Fibroblast of skin of right biceps (primary cell): ENCODE results near the gene STK32C.

Experiments used
- DNase-seq: peaks from one replicate; pipeline ENCODE4 v3.0.0-alpha.2; 2013

The STK32C gene

DNA sequence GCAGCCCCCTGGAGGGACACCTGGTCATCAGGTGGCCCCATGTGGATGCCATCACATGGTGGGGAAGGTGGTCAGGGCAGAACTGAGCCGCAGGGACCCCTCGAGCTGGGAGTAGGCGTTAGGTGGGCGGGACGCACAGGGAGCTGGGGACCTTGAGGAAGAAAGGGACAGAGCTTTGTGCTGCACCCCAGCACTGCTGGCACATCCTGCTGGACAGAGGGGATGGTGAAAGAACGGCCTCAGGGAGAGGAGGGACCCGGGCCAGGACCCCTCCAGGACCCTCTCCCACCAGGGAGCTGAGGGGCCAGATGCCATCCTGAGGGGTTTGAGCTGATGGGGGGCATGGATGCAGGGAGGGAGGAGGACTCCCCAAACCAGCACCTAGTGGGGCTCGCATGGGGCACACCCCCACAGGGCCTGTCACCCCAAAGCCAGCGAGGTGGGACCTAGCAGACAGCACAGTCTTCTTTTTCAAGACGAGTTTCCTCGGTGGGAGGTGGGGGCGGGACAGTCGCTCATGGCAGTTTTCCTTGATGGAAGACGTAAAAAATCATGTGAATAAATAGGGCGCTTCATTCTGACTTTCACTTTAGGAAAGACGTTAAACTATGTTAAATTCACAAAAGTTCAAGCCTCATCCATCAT, 43.3 kb downstream of the STK32C start:
- DNase-seq, result no peak

DNA sequence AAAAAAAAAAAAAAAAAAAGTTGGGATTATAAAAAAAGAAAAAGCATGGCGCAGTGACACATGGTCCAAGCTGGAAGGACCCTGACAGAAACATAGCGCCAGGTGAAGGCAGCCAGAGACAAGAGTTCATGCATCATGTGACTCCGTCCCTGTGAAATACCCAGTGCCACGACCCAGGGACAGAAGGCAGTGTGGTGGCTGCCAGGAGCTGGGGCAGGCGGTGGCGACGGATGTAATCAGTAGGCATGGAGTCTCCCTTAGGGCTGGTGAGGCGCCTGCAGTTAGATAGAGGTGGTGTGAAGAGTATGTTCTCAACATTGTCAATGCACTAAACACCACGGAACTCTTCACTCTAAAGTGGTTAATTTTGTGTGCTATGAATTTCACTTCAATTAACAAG, 43.9 kb downstream of the STK32C start:
- DNase-seq, result no peak

DNA sequence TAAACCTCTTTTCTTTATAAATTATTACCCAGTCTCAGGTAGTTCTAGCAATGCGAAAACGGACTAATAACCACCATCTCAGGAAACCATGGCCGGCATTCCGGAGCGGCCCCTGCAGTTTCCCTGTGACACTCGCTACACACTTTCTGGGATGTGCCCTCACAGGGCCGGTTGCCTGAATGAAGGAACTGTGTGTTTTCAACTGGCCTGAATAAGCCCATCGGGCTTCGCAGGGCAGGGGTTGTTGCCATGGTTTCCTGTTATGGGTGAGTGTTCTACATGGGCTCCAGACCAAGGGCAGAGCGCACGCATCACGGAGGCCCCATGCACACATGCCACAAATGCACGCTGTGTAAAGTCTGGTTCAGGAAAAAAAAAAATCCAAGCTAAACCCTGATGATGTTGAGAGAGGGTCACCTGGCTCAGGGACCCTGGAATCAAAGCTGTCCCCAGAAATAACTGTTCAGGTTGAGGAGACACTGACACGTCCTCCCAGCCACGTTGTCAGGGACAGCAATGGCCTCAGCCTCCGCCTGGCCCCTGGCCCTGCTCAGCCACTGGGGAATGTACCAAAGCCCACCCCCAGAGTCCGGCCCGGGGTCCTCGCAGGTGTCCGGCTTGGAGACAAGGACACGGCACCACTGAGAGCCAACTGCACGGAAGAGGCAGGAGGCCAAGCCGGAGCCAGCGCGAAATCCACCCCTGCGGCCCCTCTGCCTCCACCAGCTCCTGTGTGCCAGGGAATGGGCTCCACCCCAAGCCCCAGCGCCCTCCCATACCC, 47.9 kb downstream of the STK32C start:
- no peak for DNase-seq

DNA sequence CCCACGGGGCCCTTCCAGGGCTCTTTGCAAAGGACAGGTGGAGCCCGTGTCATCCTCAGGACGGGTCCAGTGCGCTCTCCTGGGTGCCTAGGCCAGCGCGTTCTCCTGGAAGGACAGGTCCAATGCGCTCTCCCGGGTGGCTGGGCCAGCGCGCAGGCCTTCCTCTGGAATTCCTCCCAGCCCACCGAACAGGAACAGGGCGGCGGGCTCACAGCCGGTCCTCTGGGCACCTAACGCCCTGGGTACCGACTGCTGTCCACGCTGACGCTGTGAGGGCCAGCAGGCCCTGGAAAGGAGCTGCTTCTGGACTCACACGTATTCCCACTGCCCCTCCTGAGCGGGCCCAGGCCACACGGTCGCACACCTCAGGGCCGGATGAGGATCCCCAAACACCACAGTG, 49.3 kb downstream of the STK32C start:
- no peak for DNase-seq

DNA sequence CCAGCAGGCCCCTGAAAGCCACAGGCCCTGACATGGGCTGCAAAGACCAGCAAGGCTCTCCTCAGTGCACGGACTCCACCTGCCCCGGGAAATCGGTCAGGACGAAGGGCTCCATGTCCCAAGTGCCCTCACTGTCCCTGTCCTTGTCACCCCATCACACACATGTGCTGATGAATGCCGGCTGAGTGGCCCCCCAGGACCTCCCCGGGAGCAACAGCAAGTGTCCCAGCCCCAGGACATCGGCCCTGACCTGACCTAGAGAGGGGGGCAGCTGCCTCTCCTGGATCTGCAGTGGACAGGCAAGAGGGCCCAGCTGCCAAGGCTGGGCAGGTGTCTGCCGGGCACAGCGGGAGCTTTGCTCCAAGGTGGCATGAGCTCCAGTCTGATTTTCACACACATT, 49.8 kb downstream of the STK32C start:
- no peak for DNase-seq

DNA sequence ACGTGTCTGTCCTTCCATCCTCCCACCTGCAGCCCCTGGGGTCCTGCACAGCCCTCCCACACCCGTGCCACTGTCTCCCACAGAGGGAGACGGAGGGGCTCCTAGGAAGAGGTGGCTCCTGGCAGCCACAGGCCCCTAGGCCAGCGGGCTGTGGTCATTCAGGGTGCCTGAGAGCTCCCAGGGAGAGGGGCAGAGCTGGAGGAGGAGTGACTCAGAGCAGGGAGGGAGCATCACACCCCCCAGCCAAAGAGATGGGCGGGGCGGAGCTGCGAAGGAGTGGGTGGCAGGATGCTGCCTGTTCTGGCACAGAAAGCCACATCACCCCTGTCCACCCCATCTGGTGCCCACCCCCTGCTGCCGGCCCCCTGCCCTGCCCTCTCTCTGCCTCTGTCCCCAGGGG, 50.5 kb downstream of the STK32C start:
- DNase-seq, result peak; percentile 22

DNA sequence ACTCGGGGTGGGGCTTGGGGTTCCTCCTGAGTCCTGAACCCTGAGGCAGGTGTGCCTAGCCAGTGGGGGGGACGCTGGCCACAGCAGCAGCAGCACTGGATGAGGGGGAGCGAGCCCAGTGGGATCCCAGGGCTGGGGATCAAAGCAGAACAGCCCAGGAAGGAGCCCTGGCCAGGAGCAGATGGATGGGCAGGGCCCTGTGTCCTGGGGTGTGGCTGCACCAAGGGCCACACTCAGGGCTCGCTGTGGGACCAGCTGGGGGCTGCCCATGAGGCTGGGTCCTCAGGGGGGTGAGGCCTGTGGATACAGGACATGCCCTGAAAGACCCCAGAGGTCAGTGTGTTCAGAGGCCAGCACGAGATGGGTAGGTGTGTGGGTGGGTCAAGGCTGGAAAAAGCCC, 50.9 kb downstream of the STK32C start:
- no peak for DNase-seq

DNA sequence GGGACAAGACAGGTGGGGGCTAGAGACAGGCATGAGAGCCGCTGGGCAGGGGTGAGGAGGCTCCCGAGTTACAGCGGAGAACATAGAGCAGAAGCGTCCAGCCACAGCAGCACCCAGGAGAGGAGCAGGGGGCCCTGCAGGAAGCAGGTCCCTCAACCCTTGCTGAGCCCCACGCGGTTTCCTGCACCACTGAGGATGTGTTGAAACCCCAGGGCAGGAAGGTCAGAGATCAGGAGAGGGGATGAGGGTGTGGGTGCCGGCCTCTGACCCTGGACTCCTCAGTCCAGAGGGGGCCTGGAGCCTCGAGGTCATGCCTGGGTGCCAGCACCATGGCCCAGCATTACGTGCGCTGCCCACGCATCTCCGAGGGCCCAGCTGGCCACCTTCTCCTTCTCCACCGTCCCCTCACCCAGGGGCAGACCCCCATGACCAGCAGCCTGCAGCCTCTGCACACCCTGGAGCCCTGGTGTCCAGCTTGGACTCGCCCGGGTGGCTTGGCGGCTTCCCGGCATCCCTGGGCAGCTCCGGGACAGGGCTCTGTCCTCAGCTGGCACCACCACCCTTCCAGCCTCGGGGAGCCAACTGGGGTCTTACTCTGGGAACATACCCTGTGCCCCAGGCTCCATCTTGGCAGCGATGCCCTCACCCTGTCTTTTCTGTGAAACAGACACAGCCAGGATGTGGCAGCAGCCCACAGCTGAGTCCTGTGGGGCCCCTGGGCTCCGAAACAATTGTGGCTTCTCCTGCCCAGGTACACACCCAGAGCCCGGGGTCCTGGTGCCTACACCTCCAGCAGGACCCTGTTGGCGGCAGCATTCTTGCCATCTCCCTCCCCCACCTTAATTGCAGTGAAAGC, 52.0 kb downstream of the STK32C start:
- DNase-seq, result no peak

DNA sequence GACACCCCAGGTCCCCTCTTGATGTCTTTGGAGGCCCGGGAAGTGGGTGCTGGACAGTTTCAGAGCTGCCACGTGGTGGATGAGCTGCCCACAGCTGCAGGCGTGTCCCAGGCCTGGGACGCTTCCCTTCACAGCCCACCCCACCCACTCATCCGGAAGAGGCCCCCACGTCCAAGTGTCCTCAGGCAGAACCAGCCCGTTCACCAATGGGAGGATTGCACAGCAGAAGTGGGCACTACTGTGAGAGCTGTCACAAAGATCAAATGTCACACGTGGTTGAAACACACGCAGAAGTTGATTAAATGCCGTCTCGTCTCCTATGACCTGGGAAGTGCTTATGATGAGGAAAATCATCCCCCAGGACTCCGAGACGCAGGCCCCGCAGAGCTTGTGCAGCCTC, 52.9 kb downstream of the STK32C start:
- DNase-seq, result no peak

DNA sequence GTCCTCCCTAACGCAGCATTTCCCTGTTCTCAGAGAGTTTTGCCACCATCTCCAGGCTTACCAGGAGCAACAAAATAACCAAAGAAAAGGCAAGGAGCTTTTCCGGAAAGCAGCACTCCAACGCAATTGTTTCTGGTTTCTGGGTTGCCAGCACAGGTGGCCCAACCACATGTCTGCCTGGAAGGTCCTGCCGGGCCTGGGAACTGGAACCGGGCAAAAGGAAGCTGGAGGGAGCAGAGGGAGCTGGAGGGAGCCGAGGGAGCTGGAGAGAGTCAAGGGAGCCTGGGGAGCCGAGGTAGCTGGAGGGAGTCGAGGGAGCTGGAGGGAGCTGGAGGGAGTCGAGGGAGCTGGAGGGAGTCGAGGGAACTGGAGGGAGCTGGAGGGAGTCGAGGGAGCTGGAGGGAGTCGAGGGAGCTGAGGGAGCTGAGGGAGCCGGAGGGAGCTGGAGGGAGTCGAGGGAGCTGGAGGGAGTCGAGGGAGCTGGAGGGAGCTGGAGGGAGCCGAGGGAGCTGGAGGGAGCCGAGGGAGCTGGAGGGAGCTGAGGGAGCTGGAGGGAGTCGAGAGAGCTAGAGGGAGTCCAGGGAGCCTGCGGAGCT, 54.6 kb downstream of the STK32C start:
- no peak for DNase-seq

DNA sequence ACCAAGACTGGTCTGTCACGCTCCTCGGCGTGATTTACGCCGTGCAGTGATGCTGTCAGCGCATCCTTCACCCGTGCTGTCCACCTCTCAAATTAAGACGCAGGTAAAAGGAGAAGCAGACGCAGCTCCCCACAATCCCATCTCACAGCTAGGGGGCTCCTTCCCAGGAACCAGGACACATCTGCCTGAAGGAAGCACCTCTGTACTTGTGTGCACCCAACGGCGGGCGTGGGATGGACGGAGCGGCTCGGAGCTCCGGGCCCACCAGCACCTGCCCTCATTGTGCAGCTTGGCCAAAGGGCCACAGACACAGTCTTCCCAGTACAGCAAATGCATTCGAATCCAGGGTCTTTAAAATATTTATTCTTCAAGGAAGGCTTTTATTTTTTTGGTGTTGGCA, 55.3 kb downstream of the STK32C start:
- no peak for DNase-seq

DNA sequence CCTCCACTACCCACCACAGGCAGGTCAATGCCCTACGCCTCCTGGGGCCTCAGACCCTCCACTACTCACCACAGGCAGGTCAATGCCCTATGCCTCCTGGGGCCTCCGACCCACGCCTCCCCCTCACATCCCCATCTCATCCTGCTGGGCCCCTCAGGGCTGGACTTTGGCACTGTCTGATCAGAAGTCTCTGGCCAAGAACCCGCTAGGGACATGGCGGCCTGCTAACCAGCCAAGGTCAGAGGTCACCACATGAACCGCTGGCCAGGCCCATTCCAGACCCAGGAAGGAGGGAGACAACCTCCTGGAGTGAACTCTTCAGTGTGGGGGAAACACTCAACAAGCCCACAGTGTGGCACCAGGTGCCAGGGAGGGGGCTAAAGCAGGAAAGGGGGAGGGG, 55.8 kb downstream of the STK32C start:
- no peak for DNase-seq

DNA sequence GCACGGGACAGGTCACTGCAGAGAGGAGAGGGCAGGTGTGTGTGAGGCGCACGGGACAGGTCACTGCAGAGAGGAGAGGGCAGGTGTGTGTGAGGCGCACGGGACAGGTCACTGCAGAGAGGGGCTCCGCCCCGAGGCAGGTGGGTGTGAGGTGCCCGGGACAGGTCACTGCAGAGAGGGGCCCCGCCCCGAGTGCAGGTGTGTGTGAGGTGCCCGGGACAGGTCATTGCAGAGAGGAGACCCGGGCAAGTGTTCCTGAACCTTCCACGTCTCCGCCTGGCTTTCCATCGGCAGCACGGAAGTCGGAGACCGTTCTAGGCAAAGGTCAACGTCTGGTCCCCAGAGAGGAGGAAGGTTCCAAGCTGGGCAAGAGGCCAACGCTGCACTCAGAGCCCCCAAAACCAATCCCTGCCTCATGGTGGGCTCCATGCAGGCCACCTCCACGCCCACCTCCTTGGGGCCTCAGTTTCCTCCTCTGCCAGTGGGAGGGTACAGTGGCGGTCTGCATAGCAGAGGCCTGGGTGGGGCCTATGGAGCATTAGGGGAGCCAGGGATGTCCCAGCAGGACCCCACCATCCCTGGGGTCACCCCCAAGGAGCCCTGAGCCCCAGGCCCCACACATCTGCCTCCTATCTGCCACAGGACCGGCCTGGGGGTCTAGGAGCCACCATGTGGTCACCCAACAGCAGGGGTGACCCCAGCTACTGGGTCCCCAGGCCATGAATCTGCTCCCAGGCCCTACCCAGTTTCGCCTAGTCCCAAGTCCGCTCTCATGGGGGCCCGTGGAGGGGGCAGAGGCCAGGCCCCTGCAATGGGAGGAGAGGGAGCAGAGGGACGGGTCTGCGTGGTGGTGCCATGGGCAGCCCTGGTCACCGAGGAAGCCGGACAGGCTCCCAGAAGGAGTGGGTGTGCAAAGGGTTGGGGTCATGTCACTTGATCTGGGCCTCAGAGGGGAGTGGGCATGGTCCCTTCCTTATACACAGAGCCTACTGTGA, 57.0 kb downstream of the STK32C start:
- DNase-seq, result no peak

DNA sequence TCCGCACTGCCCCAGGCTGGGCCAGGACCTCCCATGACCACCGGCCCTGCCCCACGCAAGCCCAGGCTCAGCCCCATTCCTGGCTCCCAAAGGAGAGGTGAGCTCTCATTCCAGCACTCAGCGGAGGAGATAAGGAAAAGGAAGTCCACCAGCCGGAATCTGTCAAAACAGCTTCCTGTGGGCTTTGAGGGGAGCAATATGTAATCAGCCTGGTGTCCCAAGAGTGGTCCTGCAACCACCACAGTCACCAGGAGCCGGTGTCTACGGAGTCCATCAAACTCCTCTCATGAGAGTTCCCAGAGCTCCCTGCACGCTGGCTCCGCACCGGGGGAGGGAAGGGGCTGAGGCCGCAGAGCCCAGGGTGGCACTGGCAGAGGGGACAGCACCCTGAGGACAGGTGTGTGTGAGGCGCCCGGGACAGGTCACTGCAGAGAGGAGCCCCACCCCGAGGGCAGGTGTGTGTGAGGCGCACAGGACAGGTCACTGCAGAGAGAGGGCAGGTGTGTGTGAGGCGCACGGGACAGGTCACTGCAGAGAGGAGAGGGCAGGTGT, 57.9 kb downstream of the STK32C start:
- no peak for DNase-seq

DNA sequence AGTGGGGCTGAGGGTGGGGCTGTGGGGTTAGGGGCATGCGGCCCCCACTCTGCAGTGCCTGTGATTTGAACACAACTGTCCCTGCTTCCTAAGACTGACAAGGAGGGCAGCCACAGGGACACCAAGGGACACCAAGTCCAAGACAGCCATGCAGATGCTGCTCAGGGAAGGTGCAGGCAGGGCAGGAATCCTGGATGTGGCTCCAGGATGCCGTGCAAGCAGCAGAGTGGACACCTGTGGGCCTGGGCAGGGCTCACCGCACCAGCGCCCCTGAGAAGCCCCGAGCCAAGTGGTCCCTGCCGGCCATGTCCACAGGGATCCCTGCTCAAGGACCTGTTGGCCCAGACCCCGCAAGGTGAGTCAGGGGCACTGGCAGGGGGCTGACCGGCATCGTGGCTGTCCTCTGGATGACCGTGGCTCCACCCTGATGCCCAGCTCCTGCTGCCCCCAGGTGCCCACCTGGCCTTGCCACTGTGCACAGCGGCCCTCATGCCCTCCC, 58.5 kb downstream of the STK32C start:
- DNase-seq, result no peak

DNA sequence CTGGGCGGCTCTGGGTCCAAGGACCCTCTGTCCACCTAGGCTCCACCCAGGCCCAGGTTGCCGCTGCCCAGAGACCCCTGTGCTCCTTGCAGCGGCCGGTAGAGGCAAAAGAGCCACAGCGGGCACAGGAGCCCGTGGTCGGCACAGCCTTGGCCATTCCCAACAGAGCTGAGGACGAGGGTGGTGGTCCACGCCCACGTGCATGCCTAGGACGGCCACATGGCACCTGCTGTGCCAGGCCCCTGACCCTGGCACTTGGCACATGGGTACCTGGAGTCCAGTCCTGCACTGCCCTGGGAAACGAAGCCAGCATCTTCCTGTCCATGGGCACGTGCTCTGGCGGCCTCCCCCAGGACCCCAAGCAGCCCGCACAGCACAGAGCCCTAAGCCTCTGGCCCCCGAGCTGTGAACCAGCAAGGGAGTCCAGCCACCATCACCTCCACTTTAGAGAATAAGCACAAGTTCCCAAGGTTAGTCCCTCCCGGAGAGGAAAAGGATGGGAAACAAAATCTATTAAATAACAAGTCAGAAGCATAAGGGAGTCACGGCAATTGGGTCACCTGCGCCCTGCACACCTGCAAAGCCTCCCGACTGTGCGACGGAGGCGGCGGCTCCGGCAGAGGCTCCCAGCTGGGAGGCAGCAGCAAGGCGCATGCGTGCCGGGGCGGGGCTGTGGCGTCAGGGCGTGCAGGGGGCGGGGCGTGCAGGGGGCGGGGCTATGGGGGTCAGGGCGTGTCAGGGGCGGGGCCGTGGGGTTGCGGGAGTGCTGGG, 59.1 kb downstream of the STK32C start:
- peak; percentile 30 for DNase-seq

DNA sequence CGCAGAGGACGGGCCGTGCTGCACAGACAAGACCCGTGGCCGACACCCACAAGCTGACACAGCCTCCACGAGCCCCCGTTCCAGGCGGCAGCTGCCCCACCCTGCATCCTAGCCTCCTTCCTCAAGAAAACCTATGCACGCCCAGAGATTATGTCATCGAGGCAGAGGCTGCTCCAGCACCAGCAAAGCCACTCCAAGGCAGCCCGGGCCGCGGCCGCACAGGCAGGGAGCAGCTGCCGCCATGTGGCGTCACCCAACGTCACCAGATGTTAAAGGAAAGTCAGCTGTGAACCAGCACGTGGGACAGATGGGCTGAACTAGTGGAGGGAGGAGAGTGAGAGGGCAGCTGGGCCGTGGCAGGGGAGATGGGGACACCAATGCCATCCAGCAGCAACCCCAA, 59.8 kb downstream of the STK32C start:
- no peak for DNase-seq

DNA sequence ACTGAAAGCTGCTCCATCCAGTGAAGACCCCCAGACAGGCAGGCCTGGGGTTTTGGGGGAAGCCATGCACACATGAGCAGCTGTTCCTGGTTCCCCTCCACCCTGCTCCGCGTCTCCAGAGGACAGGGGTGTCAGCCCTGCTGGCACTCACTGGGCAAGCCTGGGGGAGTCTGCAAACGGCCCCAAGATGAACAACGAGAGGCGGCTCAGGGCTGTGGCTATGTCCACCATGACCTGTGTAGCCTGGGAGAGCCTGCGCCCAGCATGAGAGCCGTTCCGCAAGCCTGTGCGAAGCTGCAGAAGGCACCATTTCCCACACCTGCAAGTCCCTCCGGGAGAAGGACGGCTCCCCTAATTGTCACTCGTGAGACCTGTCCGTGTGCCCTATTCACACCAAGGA, 61.5 kb downstream of the STK32C start:
- DNase-seq, result no peak

DNA sequence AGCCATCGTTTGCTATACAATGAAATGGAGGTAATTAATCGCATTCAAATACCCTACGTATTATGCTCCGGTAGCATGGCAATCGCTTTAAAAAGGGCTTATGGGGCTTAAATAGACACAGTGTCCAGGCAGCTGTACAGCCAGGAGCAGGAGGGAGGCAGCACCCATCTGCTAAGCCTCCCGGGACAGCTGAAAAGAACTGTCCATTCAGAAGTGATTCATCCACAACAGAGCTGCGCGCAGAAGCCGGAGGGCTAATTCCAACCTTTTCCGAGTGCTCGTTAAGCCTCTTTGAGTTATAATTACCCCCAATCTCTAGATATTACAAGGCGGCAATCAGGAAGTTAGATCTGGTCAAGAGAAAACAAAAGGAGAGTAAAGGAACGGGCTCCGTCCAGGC, 62.7 kb downstream of the STK32C start:
- DNase-seq, result no peak

DNA sequence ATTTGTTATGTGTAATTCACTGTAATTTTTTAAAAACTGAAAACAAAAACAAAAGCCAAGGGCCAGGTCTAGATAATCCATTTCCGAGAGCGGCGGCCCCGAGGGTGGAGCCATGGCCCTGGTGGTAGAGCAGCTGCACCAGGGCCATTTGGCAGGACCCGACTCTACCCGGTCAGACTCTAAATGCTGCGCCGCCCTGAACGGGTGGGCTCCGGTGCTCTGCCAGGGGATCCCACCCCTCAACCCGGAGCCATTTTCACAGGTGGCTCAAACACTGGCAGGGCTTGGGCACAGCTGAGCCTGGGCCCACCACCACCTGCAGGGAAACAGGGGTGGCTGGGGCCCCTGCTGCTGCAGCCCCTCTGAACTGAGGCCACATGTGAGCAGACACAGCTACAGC, 64.1 kb downstream of the STK32C start:
- DNase-seq, result no peak

DNA sequence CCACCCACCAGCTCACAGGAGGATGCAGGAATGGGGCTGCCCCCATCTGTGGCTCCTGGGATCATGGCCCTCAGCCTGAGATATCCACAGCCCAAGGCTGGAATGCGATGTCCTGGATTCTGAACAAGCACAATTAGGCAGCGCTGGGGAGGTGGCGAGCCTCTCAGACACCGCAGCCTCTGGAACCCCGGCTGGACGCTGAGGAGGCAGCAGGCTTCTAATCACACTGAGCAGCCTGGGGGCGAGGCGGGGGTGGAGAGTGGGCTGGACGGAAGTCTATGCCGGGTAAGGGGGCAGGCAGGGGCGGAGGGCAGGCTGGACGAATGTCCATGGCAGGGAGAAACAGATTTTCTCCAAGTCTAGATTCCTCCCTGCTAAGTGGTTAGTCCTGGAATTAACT, 64.6 kb downstream of the STK32C start:
- no peak for DNase-seq
